ENCODE data around the gene SLC16A7.

DNA sequence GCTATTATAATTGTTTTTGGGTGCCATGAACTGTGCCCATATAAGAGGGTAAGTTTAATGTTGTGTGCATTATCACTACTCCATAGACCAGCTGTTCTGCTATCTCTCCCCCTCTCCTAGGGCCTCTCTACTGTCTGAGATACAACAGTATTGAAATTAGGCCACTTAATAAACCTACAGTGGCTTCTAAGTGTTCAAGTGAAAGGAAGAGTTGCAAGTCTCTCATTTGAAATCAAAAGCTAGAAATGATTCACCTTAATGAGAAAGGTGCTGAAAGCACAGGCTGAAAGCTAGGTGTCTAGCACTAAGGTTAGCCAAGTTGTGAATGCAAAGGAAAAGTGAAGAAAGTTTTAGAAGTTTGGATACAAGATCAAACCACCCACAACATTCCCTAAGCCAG lies 168.0 kb downstream of the SLC16A7 start:
- no peak for TF ChIP-seq POLR2A (IDR thresholded peaks at IDR 0.05; ENCODE audit: low read length)
- TF ChIP-seq GATA1 (IDR thresholded peaks at IDR 0.05; ENCODE audit: low read depth, low read length), result no peak

Data from erythroblast (primary cell).